Posterior cingulate gyrus (tissue), 11 donors: Measurements from ENCODE around the gene RAB8B.

Source experiments
- DNase-seq, 10 donors: peaks; one replicate each; pipeline versions ENCODE4 v3.0.0 to v3.0.0-alpha.2; 2020 to 2021; ENCODE audit warnings: mixed read lengths in 3 of 10
- intact Hi-C: fragments of 100-400 bp; cut with DNase I; formaldehyde crosslinking; loops from one replicate; pipeline ENCODE4 v1.15.1; 2023

Gene RAB8B

GRCh38 chr15:63180746-63181145 lies 8.7 kb upstream of the RAB8B start:
- intact Hi-C loops = no loop called here
- DNase-seq = no peak

GRCh38 chr15:63181648-63182047 lies 7.8 kb upstream of the RAB8B start:
- no peak for DNase-seq
- intact Hi-C loops = no loop called here

- intact Hi-C loops = no loop called here
- DNase-seq = no peak
Observed at GRCh38 chr15:63185206-63185605, 4.2 kb upstream of the RAB8B start.

GRCh38 chr15:63186065-63186464 lies 3.3 kb upstream of the RAB8B start:
- DNase-seq = no peak
- intact Hi-C loops = no loop called here

- intact Hi-C loops = loop anchor here (2.0 kb wide), 2 partner anchors 31 to 89 kb away; partner anchors contain the start of genes APH1B and RPS27L
Observed at GRCh38 chr15:63187589-63188226, 1.7 kb upstream of the RAB8B start.

GRCh38 chr15:63188247-63188925 lies 1.0 kb upstream of the RAB8B start:
- intact Hi-C loops = loop anchor here (2.0 kb wide), 2 partner anchors 32 to 88 kb away; partner anchors contain the start of genes APH1B and RPS27L

More at GRCh38 chr15:63187589-63188226, 1.7 kb upstream of the RAB8B start:
- no peak for DNase-seq

GRCh38 chr15:63189941-63190768 lies 749 bp downstream of the RAB8B start:
- intact Hi-C loops = loop anchor here (2.0 kb wide), 2 partner anchors 33 to 87 kb away; partner anchors contain the start of genes APH1B and RPS27L
- no peak for DNase-seq

More at GRCh38 chr15:63188247-63188925, 1.0 kb upstream of the RAB8B start:
- DNase-seq = no peak

GRCh38 chr15:63190769-63191649 lies 1.6 kb downstream of the RAB8B start:
- DNase-seq = no peak
- intact Hi-C loops = no loop called here

GRCh38 chr15:63191895-63192618 lies 2.7 kb downstream of the RAB8B start:
- intact Hi-C loops = no loop called here
- DNase-seq = no peak

GRCh38 chr15:63192619-63193206 lies 3.3 kb downstream of the RAB8B start:
- intact Hi-C loops = no loop called here
- DNase-seq = no peak

GRCh38 chr15:63194302-63194701 lies 4.9 kb downstream of the RAB8B start:
- intact Hi-C loops = no loop called here

GRCh38 chr15:63194880-63195568 lies 5.6 kb downstream of the RAB8B start:
- no peak for DNase-seq
- intact Hi-C loops = no loop called here

More at GRCh38 chr15:63194302-63194701, 4.9 kb downstream of the RAB8B start:
- DNase-seq = no peak

GRCh38 chr15:63195569-63196015 lies 6.2 kb downstream of the RAB8B start:
- intact Hi-C loops = no loop called here
- DNase-seq = peak in 2 of 10 donors; percentile 20 to 29

- intact Hi-C loops = no loop called here
- DNase-seq = no peak
Observed at GRCh38 chr15:63196842-63197241, 7.4 kb downstream of the RAB8B start.

- DNase-seq = no peak
- intact Hi-C loops = no loop called here
Observed at GRCh38 chr15:63197626-63198025, 8.2 kb downstream of the RAB8B start.

GRCh38 chr15:63198371-63199250 lies 9.2 kb downstream of the RAB8B start:
- no peak for DNase-seq
- intact Hi-C loops = no loop called here
